Measurements from ENCODE around the gene CALHM3.

DNA sequence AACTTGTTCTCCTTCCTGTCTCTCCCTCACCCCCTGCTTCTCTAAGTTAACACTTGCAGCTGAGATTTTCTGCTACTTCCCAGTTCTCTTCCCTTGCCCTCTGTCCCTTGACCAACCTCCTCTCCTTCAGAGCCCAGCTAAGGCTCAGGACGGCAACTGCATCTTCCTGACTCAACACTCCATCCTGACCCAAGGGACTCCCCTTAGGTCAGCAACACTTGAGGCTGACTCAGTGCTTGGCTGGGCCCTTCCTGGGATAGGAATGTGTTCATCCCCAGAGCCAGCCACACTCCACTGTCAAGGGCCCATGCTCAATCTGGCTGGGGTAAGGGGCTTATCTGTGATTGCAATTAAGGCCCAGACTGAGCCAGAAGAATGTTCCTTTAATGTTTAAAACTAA lies 30.3 kb downstream of the CALHM3 start:
- TF ChIP-seq GABPA (IDR thresholded peaks at IDR 0.05; ENCODE audit: low read depth) (no peak), POLR2AphosphoS5 (IDR thresholded peaks at IDR 0.05; ENCODE audit: low read depth) (no peak), SPI1 (IDR thresholded peaks at IDR 0.05; ENCODE audit: borderline replicate concordance, low read depth) (no peak)
- TF ChIP-seq, protein P1, sequence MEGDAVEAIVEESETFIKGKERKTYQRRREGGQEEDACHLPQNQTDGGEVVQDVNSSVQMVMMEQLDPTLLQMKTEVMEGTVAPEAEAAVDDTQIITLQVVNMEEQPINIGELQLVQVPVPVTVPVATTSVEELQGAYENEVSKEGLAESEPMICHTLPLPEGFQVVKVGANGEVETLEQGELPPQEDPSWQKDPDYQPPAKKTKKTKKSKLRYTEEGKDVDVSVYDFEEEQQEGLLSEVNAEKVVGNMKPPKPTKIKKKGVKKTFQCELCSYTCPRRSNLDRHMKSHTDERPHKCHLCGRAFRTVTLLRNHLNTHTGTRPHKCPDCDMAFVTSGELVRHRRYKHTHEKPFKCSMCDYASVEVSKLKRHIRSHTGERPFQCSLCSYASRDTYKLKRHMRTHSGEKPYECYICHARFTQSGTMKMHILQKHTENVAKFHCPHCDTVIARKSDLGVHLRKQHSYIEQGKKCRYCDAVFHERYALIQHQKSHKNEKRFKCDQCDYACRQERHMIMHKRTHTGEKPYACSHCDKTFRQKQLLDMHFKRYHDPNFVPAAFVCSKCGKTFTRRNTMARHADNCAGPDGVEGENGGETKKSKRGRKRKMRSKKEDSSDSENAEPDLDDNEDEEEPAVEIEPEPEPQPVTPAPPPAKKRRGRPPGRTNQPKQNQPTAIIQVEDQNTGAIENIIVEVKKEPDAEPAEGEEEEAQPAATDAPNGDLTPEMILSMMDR (IDR thresholded peaks at IDR 0.05; ENCODE audit: insufficient read depth, low read length) = no peak
- TF ChIP-seq, protein P2, sequence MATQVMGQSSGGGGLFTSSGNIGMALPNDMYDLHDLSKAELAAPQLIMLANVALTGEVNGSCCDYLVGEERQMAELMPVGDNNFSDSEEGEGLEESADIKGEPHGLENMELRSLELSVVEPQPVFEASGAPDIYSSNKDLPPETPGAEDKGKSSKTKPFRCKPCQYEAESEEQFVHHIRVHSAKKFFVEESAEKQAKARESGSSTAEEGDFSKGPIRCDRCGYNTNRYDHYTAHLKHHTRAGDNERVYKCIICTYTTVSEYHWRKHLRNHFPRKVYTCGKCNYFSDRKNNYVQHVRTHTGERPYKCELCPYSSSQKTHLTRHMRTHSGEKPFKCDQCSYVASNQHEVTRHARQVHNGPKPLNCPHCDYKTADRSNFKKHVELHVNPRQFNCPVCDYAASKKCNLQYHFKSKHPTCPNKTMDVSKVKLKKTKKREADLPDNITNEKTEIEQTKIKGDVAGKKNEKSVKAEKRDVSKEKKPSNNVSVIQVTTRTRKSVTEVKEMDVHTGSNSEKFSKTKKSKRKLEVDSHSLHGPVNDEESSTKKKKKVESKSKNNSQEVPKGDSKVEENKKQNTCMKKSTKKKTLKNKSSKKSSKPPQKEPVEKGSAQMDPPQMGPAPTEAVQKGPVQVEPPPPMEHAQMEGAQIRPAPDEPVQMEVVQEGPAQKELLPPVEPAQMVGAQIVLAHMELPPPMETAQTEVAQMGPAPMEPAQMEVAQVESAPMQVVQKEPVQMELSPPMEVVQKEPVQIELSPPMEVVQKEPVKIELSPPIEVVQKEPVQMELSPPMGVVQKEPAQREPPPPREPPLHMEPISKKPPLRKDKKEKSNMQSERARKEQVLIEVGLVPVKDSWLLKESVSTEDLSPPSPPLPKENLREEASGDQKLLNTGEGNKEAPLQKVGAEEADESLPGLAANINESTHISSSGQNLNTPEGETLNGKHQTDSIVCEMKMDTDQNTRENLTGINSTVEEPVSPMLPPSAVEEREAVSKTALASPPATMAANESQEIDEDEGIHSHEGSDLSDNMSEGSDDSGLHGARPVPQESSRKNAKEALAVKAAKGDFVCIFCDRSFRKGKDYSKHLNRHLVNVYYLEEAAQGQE (IDR thresholded peaks at IDR 0.05; ENCODE audit: insufficient replicate concordance, low read depth) = no peak

All from HL-60 (cell line).